CD8-positive, alpha-beta memory T cell (primary cell): ENCODE results near the gene CREB3. TPM values are rescaled to one million over a fixed set of nuclear protein-coding genes. Genes with fewer than 3 reads are reported as not detected.

Experiments
- CTCF ChIA-PET: fragments of 350-600 bp; sonication (Branson Sonifier 250); formaldehyde crosslinking; loops from one replicate; lab custom pipeline; 2021; ENCODE audit warnings: antibody characterized with exemption; lab: Charles Lee
- POLR2A ChIA-PET: fragments of 350-600 bp; sonication (Branson Sonifier 250); formaldehyde crosslinking; loops from one replicate; lab custom pipeline; 2021; ENCODE audit warnings: antibody characterized with exemption; lab: Charles Lee
- DNase-seq, 5 donors: peaks; one replicate each; pipeline versions ENCODE4 v3.0.0 to v3.0.0-alpha.2; 2020 to 2022; ENCODE audit warnings: mixed read lengths in 1 of 5
- H3K27ac ChIP-seq: one replicate; pipeline ENCODE4 v1.7.0; 2013; ENCODE audit warnings: low read depth, mild to moderate bottlenecking, low read length, moderate library complexity
- H3K27me3 ChIP-seq: 2 replicates; pipeline ENCODE4 v1.7.0; 2013; ENCODE audit warnings: low read length, mild to moderate bottlenecking; ENCODE audit not compliant: insufficient read depth, poor library complexity, severe bottlenecking
- H3K36me3 ChIP-seq: 2 replicates; pipeline ENCODE4 v1.7.0; 2013; ENCODE audit warnings: mild to moderate bottlenecking, low read length, moderate library complexity; ENCODE audit not compliant: insufficient read depth
- H3K4me1 ChIP-seq: 2 replicates; pipeline ENCODE4 v1.7.0; 2013; ENCODE audit warnings: mild to moderate bottlenecking, low read length, moderate library complexity; ENCODE audit not compliant: insufficient read depth
- H3K4me3 ChIP-seq: 2 replicates; pipeline ENCODE4 v1.7.0; 2013; ENCODE audit warnings: mild to moderate bottlenecking, low read length
- H3K9me3 ChIP-seq: 2 replicates; pipeline ENCODE4 v1.7.0; 2013; ENCODE audit warnings: mild to moderate bottlenecking, low read length
- H3K27ac Mint-ChIP-seq, 8 donors: one replicate each; pipeline ENCODE4 v1.8.0; 2020 to 2021; ENCODE audit warnings: mixed read lengths in 8 of 8, mild to moderate bottlenecking in 6 of 8, inconsistent platforms in 3 of 8, moderate library complexity in 3 of 8
- H3K27me3 Mint-ChIP-seq, 2 donors: one replicate each; pipeline ENCODE4 v1.8.0; 2020 to 2021; ENCODE audit warnings: mixed read lengths in 2 of 2, mild to moderate bottlenecking in 1 of 2, moderate library complexity in 1 of 2
- H3K36me3 Mint-ChIP-seq, 3 donors: one replicate each; pipeline ENCODE4 v1.8.0; 2020 to 2021; ENCODE audit warnings: mixed read lengths in 3 of 3, inconsistent platforms in 1 of 3, mild to moderate bottlenecking in 1 of 3
- H3K4me1 Mint-ChIP-seq, 3 donors: one replicate each; pipeline ENCODE4 v1.8.0; 2020 to 2021; ENCODE audit warnings: mixed read lengths in 3 of 3, inconsistent platforms in 1 of 3, mild to moderate bottlenecking in 1 of 3
- H3K4me3 Mint-ChIP-seq, 7 donors: one replicate each; pipeline ENCODE4 v1.8.0; 2020 to 2021; ENCODE audit warnings: mixed read lengths in 7 of 7, mild to moderate bottlenecking in 6 of 7, moderate library complexity in 4 of 7, inconsistent platforms in 2 of 7
- H3K9me3 Mint-ChIP-seq, 5 donors: one replicate each; pipeline ENCODE4 v1.8.0; 2020 to 2022; ENCODE audit warnings: mixed read lengths in 5 of 5, mild to moderate bottlenecking in 3 of 5, moderate library complexity in 2 of 5, inconsistent platforms in 1 of 5
- polyA plus RNA-seq: library from polyadenylated mRNA; unstranded; fragments of 300-500 nt; fragmentation: Illumina TruSeq; gene quantifications from one replicate; pipeline ENCODE4 v1.2.3, GENCODE V29; 2021
- total RNA-seq, 2 experiments: library from RNA; stranded (reverse); gene quantifications; one replicate each; pipeline ENCODE4 v1.2.3, GENCODE V29; 2021

The CREB3 gene
- total and polyA plus RNA-seq, 3 experiments from 2014 or later = 38.0 to 53.6 (median 38.6) TPM

GRCh38 chr9:35734096-35734495 lies 1.6 kb downstream of the CREB3 start:
- POLR2A ChIA-PET = interaction anchor here (0.6 to 1.1 kb wide), 3 partner anchors 11 to 30 kb away, joined by 3 to 6 read pairs (median 5); partner anchors contain the start of genes GBA2 and RGP1
- Mint-ChIP-seq H3K4me3 (no peak overlapping the region), H3K4me1 (peaks cover 20 to 27% (median 22%) of the 10 kb centered on the region in 3 donors), H3K27me3 (no peaks in the 10 kb centered on the region), H3K9me3 (no peaks in the 10 kb centered on the region), H3K36me3 (peaks cover 4 to 53% (median 18%) of the 10 kb centered on the region in 3 donors), H3K27ac (peak overlapping the region in 4 of 8 donors; percentile 15 to 58 (median 37))
- H3K4me1 ChIP-seq = peaks cover 45% of the 10 kb centered on the region
- DNase-seq = no peak
- peaks cover 31% of the 10 kb centered on the region for H3K36me3 ChIP-seq
- no peaks in the 10 kb centered on the region for H3K9me3 ChIP-seq
- H3K4me3 ChIP-seq = no peak overlapping the region
- CTCF ChIA-PET = interaction anchor here (0.6 to 5.5 kb wide), 8 partner anchors 10 to 123 kb away, joined by 3 to 68 read pairs (median 8); partner anchors contain the start of genes CCDC107, GBA2, RGP1 and RMRP
- no peaks in the 10 kb centered on the region for H3K27me3 ChIP-seq
- H3K27ac ChIP-seq = no peak overlapping the region

- Histone ChIP-seq H3K4me1 (peaks cover 24% of the 10 kb centered on the region), H3K36me3 (peaks cover 39% of the 10 kb centered on the region), H3K27ac (no peak overlapping the region), H3K4me3 (no peak overlapping the region), H3K27me3 (no peaks in the 10 kb centered on the region), H3K9me3 (no peaks in the 10 kb centered on the region)
- peaks cover 4 to 74% (median 23%) of the 10 kb centered on the region in 3 donors for H3K36me3 Mint-ChIP-seq
- POLR2A ChIA-PET = interaction anchor here (0.6 to 1.1 kb wide), 2 partner anchors 12 to 35 kb away, joined by 4 to 5 read pairs; no protein-coding TSS in a partner anchor
- H3K9me3 Mint-ChIP-seq = no peaks in the 10 kb centered on the region
- H3K27ac Mint-ChIP-seq = peak overlapping the region in 6 of 8 donors; percentile 25 to 86 (median 42)
- peaks cover 20 to 30% (median 22%) of the 10 kb centered on the region in 3 donors for H3K4me1 Mint-ChIP-seq
- H3K27me3 Mint-ChIP-seq = no peaks in the 10 kb centered on the region
- peak; percentile 37 to 78 (median 58) for DNase-seq
- H3K4me3 Mint-ChIP-seq = peak overlapping the region in 1 of 7 donors; percentile 83
- CTCF ChIA-PET = interaction anchor here (0.6 to 5.5 kb wide), 17 partner anchors 8 to 145 kb away, joined by 3 to 68 read pairs (median 5); partner anchors contain the start of genes CCDC107, GBA2, RGP1 and RMRP
These were observed 3.8 kb downstream of the CREB3 start for GRCh38 chr9:35736201-35736633.

- Mint-ChIP-seq H3K36me3 (peaks cover 4 to 81% (median 25%) of the 10 kb centered on the region in 3 donors), H3K9me3 (no peaks in the 10 kb centered on the region), H3K27ac (peak overlapping the region in 2 of 8 donors; percentile 29 to 44), H3K4me1 (peaks cover 27 to 39% (median 30%) of the 10 kb centered on the region in 3 donors), H3K27me3 (no peaks in the 10 kb centered on the region), H3K4me3 (no peak overlapping the region)
- Histone ChIP-seq H3K9me3 (no peaks in the 10 kb centered on the region), H3K27ac (no peak overlapping the region), H3K4me3 (no peak overlapping the region), H3K4me1 (peaks cover 23% of the 10 kb centered on the region), H3K36me3 (peaks cover 39% of the 10 kb centered on the region), H3K27me3 (no peaks in the 10 kb centered on the region)
- ChIA-PET CTCF (interaction anchor here (0.8 to 5.5 kb wide), 7 partner anchors 10 to 144 kb away, joined by 3 to 68 read pairs (median 5); partner anchors contain the start of genes CCDC107, GBA2, RGP1 and RMRP), POLR2A (interaction anchor here (2.6 kb wide), 1 partner anchor 12 kb away, joined by 11 read pairs; the partner anchor contains the start of genes GBA2 and RGP1)
- no peak for DNase-seq
These were observed 4.7 kb downstream of the CREB3 start for GRCh38 chr9:35737143-35737542.

- Histone ChIP-seq H3K27me3 (no peaks in the 10 kb centered on the region), H3K36me3 (peaks cover 42% of the 10 kb centered on the region), H3K9me3 (no peaks in the 10 kb centered on the region), H3K27ac (no peak overlapping the region), H3K4me3 (no peak overlapping the region), H3K4me1 (peaks cover 20% of the 10 kb centered on the region)
- Mint-ChIP-seq H3K9me3 (no peaks in the 10 kb centered on the region), H3K4me3 (peak overlapping the region in 1 of 7 donors; percentile 9), H3K4me1 (peaks cover 25 to 36% (median 32%) of the 10 kb centered on the region in 3 donors), H3K27ac (peak overlapping the region in 1 of 8 donors; percentile 78), H3K27me3 (no peaks in the 10 kb centered on the region), H3K36me3 (peaks cover 4 to 87% (median 31%) of the 10 kb centered on the region in 3 donors)
- ChIA-PET CTCF (interaction anchor here (1.0 to 5.5 kb wide), 4 partner anchors 9 to 143 kb away, joined by 3 to 68 read pairs (median 11); partner anchors contain the start of genes GBA2 and RGP1), POLR2A (interaction anchor here (2.6 kb wide), 1 partner anchor 11 kb away, joined by 11 read pairs; the partner anchor contains the start of genes GBA2 and RGP1)
- DNase-seq = no peak
These were observed 5.7 kb downstream of the CREB3 start for GRCh38 chr9:35738186-35738585.

GRCh38 chr9:35738924-35739323 lies 6.5 kb downstream of the CREB3 start:
- peaks cover 12% of the 10 kb centered on the region for H3K4me1 ChIP-seq
- ChIA-PET POLR2A (interaction anchor here (2.6 kb wide), 1 partner anchor 10 kb away, joined by 11 read pairs; the partner anchor contains the start of genes GBA2 and RGP1), CTCF (interaction anchor here (5.5 kb wide), 1 partner anchor 9 kb away, joined by 68 read pairs; the partner anchor contains the start of genes GBA2 and RGP1)
- no peak overlapping the region for H3K4me3 ChIP-seq
- Mint-ChIP-seq H3K4me1 (peaks cover 25 to 30% (median 28%) of the 10 kb centered on the region in 3 donors), H3K9me3 (no peaks in the 10 kb centered on the region), H3K4me3 (no peak overlapping the region), H3K27me3 (no peaks in the 10 kb centered on the region), H3K27ac (peak overlapping the region in 4 of 8 donors; percentile 9 to 90 (median 48)), H3K36me3 (peaks cover 9 to 94% (median 35%) of the 10 kb centered on the region in 3 donors)
- H3K9me3 ChIP-seq = no peaks in the 10 kb centered on the region
- no peak for DNase-seq
- H3K36me3 ChIP-seq = peaks cover 49% of the 10 kb centered on the region
- no peaks in the 10 kb centered on the region for H3K27me3 ChIP-seq
- H3K27ac ChIP-seq = no peak overlapping the region

GRCh38 chr9:35740243-35740642 lies 7.8 kb downstream of the CREB3 start:
- Mint-ChIP-seq H3K4me3 (no peak overlapping the region), H3K27me3 (no peaks in the 10 kb centered on the region), H3K9me3 (no peaks in the 10 kb centered on the region), H3K36me3 (peaks cover 9 to 95% (median 32%) of the 10 kb centered on the region in 3 donors), H3K4me1 (peaks cover 22 to 30% (median 28%) of the 10 kb centered on the region in 3 donors), H3K27ac (no peak overlapping the region)
- H3K4me3 ChIP-seq = no peak overlapping the region
- DNase-seq = no peak
- no peaks in the 10 kb centered on the region for H3K27me3 ChIP-seq
- peaks cover 10% of the 10 kb centered on the region for H3K4me1 ChIP-seq
- no peaks in the 10 kb centered on the region for H3K9me3 ChIP-seq
- no peak overlapping the region for H3K27ac ChIP-seq
- ChIA-PET POLR2A (no interaction called here), CTCF (interaction anchor here (1.1 to 3.0 kb wide), 3 partner anchors 12 to 17 kb away, joined by 3 to 9 read pairs (median 4); no protein-coding TSS in a partner anchor)
- H3K36me3 ChIP-seq = peaks cover 56% of the 10 kb centered on the region

GRCh38 chr9:35741740-35742139 lies 9.3 kb downstream of the CREB3 start:
- Histone ChIP-seq H3K27ac (no peak overlapping the region), H3K27me3 (no peaks in the 10 kb centered on the region), H3K36me3 (peaks cover 48% of the 10 kb centered on the region), H3K4me1 (peaks cover 18% of the 10 kb centered on the region), H3K4me3 (no peak overlapping the region), H3K9me3 (no peaks in the 10 kb centered on the region)
- no peak for DNase-seq
- Mint-ChIP-seq H3K9me3 (no peaks in the 10 kb centered on the region), H3K27ac (peak overlapping the region; percentile 3 to 66 (median 54)), H3K27me3 (no peaks in the 10 kb centered on the region), H3K4me1 (peaks cover 29 to 38% (median 35%) of the 10 kb centered on the region in 3 donors), H3K36me3 (peaks cover 5 to 85% (median 27%) of the 10 kb centered on the region in 3 donors), H3K4me3 (peak overlapping the region in 2 of 7 donors; percentile 4 to 24)
- ChIA-PET POLR2A (no interaction called here), CTCF (interaction anchor here (3.0 kb wide), 1 partner anchor 15 kb away, joined by 9 read pairs; no protein-coding TSS in a partner anchor)
